ENCODE results near the gene ZNF223.

ZNF223 gene

DNA sequence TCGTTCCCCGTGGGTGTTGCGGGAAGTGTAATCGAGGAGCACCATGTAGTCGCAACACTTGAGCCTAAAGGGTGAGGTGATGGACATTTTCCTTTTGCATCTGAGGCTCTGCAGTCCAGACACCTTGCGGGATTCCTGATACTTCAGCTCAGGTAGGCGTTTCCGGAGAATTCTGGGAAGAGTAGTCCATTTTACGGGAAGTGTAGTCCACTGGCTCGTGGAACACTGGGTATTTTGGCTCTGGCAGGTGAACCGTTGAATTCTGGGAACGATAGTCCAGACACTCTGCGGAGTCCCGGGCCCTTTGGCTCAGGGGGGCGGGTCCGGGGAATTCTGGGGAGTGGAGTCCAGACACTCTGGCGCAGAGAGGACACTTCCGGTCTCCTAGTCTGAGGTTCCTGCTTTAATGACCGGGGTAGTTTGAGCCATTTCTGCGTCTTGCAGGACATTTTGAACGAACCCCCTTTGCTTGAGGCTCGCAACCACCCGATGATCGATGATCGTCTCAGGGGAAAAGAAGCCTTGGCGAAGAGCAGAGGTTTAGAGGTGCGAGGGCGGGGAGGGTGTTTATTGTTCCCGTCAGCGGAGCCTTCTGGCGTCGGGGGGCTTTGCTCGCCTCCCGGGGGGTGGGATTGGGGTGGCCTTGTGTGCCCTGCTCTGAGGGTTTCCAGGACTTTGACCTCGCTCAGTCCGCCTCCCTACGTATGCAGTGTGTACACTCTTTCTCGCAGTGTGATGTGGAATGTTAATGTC lies at the start of gene ZNF223:
Gene ZNF223 (plus strand): TSS at position 387 of the 753 bp plus-strand sequence. CDS start 3,141 bp downstream, outside the sequence.
- peak; percentile 63 to 70 for DNase-seq

DNA sequence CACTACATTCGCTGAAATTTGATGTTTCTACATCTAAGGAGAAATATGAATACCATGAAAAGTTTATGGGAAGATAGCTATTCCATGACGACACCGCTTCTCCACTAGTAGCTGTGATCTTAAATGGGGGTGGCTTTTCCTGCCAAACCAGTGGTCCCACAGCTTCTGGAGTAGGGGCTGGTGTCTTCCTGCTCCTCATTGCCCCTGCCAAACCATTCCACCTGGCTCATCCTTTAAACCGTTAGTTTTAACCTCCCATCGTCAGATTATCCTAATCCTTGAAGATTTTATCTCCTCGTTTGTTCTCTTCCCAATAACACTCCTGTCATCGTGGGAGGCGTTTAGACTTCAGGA lies 49.6 kb upstream of the ZNF223 start:
- DNase-seq: no peak

DNA sequence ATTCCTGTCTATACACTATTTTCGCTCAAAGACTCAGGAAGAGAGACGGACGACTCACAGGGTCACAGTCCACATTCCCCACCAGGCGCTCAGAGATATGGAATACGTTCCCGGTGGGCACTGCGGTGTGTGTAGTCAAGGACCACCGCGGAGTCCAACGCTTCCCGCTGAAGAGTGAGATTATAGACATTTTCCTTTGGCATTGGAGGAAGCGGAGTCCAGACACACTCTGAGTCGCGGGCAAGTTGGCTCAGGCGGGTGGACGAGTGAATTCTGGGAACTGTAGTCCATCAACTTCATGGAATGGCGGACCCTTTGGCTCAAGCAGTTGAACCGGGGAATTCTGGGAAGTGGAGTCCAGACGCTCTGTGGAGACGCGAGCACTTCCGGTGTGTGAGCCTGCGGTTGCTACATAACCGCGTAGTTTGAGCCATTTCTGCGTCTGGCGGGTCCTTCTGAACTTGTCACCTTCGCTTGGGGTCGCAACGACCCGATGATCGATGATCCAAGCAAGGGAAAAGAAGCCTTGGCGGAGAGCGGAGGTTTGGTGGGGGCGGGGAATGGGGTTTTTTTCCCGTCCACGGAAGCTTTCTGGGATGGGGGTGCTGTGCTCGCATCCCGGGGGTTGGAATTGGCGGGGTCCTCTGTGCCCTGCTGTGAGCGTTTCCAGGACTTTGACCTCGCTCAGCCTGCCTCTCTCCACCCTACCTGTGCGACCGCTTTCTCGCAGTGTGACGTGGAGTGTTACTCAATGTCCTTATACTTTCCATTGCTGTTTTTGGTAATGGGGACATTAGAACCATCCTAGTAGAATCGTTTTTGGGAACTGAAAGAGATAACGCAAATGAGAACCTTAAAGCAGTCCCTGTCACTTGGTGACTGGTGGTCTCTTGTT lies 49.0 kb upstream of the ZNF223 start, which contains the start of gene ZNF230:
Gene ZNF230 (plus strand): TSS at position 392 of the 895 bp plus-strand sequence. CDS start 4,122 bp downstream, outside the sequence.
- DNase-seq: peak; percentile 68 to 85

DNA sequence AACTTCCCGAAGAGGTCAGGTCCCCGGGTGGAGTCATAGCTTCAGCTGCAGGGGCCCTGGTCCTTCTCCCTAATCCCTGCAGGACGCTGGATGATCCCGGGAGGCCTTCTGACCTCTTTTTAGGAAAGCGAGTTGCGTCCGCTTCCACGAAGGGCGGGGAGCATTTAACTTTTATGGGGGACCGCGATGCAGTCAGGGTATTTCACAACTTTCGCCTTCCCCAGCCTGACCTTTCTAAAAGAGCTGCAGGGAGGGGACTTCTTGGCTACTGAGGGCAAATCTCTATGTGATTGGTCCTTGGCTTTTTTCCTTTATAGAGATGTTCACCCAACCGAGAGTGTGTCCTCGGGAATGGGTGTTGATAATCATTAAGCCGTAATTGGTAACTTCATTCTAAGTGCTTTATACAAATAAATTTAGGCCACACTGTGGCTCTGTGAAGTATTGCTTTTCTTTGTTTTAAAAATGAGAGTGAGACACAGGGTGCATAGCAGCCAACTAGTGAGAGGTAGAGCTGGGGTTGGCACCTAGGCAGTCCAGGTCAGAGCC lies 48.3 kb upstream of the ZNF223 start:
- no peak for DNase-seq

DNA sequence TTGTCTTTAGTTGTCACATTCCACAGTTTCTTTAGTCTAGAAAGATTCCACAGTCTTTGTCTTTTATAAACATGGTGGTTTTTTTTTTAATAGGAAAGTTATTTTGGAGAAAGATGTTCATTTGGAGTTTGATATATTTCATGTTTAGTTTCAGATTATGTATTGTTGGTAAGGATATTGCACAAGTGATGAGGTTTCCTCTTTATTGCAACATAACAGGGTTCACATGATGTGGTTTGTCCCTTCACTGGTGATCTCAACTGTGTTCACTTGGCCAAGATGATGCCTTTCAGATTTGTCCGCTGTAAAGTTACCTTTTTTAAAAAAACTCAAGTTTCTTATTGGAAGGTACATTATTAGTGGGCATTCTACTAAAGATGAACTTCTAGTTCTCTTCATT lies 45.9 kb upstream of the ZNF223 start:
- DNase-seq: no peak

DNA sequence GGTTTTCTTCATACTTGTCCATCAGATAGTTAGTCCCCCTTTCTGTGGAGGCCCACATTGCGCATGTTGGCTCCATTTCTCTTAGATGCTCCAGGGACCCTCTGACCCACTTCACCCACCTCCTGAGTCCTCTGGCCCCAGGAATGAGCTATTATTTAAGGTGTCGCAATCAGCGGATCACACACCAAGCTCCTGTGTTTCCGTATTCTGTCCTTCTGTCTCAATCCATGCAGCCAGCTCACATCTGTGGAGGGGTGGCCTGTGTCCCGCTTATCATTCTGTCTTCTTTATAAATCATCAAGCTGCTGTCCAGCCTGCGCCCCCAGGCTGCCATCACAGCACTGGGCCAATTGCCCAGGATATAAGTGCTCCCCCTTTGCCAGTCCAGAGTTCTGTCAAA lies 44.4 kb upstream of the ZNF223 start:
- DNase-seq: no peak

DNA sequence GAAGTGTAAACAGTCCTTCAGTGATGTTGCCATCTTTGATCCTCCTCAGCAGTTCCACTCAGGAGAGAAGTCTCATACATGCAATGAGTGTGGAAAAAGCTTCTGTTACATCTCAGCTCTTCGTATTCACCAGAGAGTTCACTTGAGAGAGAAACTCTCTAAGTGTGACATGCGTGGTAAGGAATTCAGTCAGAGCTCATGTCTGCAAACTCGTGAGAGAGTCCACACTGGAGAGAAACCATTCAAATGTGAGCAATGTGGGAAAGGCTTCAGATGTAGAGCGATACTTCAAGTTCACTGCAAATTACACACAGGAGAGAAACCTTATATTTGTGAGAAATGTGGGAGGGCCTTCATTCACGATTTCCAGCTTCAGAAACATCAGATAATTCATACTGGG lies 41.4 kb upstream of the ZNF223 start:
- DNase-seq: no peak

DNA sequence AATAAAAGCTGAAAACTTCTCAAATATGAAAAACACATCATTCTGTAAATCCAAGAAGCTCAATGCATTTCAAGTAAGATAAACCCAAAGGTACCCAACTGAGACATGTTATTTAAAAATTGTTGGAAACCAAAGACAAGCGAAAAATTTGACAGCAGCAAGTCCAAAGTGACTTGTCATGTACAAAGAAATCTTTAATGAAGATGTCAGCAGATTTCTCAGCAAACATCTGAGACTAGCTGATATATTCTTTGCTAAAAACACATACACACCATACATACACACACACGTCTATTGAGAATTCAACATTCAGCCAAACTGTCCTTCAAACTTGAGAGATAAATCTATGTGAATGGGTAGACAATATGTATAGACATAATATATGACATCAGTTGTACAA lies 32.3 kb upstream of the ZNF223 start:
- DNase-seq: no peak

DNA sequence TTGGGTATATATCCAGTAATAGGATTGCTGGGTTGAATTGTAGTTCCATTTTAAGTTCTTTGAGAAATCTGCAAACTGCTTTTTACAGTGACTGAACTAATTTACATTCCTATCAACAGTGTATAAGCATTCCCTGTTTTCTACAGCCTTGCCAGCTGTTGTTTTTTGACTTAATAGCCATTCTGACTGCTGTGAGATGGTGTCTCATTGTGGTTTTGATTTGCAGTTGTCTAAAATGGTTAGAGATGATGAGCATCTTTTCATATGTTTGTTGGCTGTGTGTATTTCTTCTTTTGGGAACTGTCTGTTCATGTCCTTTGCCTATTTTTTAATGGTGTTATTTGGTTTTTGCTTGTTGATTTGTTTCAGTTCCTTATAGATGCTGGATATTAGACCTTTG lies 30.6 kb upstream of the ZNF223 start:
- DNase-seq: no peak

DNA sequence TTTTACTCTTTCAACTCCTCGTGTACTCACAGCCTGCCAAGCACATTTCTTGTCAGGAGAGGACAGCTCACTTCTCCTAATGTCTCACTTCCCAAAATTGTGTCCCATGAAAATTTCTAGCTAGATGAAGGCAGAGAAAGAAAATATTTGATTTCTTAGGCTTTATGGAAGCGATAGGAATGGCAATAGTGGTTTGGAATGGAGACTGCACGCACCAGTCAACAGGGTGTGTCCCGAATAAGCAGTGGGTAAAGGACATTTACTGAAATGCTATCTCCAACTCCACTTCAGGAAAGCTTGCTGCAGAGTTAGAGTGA lies 27.0 kb upstream of the ZNF223 start:
- no peak for DNase-seq

DNA sequence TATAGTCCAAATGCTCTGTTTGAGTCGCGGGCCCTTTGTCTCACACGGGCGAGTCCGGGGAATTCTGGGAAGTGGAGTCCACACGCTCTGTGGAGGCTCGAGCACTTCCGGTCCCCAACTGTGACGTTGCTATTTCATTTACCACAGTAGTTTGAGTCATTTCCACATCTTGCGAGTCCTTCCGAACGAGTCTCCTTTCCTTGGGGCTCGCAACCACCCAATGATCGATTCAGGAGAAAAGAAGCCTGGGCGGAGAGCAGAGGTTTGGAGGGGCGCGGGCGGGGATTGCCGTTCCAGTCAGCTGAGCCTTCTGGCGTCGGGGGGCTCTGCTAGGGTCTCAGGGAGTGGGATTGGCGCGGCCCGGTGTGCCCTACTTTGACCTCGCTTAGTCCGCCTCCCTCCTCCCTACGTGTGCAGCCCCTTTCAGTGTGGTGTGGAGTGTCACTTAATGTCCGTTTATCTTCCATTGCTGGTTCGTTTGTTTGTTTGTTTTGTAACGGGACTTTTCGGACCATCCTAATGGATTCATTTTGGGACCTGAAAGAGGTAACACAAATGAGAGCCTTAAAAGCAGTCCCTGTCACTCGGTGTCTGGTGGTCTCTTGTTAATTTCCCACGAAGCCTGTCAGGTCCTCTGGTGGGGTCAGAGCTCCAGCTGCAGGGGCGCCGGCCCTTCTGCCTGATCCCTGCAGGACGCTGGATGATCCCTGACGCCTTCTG lies 26.5 kb upstream of the ZNF223 start, which contains the start of gene ZNF222:
Gene ZNF222 (plus strand): TSS at position 163 of the 720 bp plus-strand sequence. CDS start 58 bp downstream, at position 221.
- DNase-seq: peak; percentile 64 to 77

DNA sequence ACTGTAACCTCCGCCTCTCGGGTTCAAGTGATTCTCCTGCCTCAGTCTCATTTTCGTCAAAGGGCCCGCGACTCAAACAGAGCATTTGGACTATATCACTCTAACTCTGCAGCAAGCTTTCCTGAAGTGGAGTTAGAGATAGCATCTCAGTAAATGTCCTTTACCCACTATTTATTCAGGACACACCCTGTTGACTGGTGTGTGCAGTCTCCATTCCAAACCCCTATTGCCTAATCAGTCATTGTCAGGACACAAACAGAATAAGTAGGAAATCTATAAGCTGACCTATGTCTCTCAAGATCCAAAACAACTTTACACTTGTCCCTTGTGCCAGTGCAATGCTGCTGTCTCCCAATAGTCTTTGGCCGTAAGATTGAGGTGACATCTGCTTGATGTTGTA lies 25.2 kb upstream of the ZNF223 start:
- no peak for DNase-seq

DNA sequence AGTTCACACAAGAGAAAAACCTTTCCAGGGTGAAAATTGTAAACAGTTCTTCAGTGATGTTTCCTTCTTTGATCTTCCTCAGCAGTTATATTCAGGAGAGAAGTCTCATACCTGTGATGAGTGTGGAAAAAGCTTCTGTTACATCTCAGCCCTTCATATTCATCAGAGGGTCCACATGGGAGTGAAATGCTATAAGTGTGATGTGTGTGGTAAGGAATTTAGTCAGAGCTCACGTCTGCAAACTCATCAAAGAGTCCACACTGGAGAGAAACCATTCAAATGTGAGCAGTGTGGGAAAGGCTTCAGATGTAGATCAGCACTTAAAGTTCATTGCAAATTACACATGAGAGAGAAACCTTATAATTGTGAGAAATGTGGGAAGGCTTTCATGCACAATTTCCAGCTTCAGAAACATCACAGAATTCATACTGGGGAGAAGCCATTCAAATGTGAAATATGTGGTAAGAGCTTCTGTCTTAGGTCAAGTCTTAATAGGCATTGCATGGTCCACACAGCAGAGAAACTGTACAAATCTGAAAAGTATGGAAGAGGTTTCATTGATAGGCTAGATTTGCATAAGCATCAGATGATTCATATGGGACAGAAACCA lies 19.7 kb upstream of the ZNF223 start:
- DNase-seq: no peak

DNA sequence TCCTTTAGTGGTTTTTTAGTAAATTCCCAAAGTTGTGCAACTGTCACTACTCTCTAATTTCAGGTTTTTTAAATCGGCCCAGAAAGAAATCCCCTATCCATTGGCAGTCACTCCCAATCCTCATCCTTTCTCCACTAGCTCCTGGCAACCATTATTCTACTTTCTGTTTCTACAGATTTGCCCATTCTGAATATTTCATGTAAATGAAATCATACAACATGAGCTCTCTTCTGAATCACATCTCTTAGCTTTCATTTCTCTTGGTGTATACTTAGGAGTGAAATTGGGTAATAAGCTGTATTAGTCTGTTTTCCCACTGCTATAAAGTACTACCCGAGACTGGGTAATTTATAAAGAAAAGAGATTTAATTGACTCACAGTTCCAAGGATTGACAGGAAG lies 9.7 kb upstream of the ZNF223 start:
- no peak for DNase-seq

DNA sequence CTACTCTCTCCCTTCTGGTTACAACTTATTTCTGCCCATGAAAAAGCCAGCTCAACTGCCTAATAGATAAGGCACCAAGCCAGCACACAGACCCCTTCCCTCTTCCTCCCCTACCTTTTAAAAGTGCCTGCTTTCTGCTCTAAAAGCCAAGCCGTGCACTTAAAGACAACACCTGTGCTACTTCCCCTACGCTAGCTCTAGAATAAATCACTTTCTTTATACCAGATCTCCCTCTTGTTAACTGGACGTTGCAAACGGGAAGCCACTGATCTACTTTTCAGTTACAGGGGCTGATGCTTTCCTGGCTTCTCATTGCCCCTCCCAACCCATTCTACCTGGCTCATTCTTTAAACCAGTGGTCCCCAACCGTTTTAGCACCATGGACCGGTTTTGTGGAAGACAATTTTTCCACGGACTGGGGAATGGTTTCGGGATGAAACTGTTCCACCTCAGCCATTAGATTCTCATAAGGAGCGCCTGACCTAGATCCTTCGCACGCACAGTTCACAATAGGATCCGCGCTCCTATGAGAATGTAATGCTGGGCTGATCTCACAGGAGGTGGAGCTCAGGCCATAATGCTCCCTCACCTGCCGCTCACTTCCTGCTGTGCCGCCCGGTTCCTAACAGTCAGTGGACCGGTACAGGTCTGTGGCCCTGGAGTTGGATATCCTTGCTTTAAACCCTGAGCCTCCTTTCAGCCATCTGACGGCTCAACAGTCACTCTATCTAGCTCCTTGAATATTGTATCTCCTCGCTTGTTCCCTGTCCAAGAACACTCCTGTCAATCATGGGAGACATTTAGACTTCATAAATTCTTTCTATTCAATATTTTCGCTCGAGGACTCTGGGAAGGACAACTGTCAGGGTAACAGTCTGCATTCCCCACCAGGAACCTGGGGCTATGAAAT lies 841 bp upstream of the ZNF223 start:
- peak; percentile 9 to 13 for DNase-seq

DNA sequence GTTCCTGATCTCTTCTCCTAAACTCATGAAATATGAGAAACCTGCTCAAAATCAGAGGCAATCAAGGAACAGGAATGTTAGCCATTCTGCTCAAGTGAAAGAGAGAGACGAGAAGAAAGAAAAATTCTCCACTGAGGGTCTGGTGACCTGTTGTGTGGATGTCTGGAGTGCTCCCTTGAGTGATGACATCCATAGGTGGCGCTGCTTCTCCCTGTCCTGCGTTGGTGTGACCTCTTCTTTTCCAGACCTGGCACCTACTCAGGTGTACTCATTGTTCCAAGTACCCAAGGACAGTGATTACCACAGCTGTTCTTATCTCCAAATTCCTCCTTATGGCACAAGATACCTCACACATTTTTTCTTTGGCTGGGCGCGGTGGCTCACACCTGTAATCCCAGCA lies 4.0 kb downstream of the ZNF223 start:
- no peak for DNase-seq

DNA sequence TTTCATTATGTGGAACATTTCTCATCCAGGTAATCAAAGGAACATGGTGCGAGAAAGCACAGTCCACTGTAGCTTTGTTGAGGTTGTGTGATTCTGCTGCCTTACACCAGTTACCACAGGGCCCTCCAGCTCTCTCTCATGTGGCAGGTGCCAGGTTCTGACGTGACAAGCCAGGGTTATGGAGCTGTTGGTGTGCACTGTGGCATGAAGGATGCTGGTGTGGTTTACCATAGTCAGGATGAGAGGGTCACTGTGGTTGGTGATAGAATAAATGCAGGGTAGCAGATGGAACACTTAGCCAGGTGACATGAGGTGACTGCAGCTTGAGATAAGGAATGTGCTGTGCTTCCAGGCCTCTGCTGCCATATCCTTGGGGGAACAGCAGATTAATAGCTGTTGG lies 7.4 kb downstream of the ZNF223 start:
- no peak for DNase-seq

DNA sequence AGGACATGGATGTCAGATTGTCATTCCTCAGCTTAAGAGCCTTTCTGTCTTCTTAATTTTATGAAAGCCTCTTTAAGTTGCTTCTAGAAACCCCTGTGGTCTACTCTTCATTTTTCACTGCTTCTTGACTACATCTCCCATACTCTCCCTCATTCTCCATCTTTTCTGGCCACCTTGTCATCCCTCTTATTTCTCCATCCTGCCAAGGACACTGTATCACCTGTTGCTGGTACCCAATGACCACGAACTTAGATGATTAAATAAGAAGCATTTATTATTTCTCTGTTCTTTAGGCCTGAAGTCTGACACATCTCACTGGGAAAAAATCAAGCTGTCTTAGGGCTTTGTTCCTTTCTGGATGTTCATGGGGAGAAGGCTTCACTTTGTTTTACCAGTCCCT lies 9.2 kb downstream of the ZNF223 start:
- DNase-seq: no peak

DNA sequence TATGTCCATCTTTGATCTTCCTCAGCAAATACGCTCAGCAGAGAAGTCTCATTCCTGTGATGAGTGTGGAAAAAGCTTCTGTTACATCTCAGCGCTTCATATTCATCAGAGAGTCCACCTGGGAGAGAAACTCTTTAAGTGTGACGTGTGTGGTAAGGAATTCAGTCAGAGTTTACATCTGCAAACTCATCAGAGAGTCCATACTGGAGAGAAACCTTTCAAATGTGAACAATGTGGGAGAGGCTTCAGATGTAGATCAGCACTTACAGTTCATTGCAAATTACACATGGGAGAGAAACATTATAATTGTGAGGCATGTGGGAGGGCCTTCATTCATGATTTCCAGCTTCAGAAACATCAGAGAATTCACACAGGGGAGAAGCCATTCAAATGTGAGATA lies 14.5 kb downstream of the ZNF223 start:
- no peak for DNase-seq

DNA sequence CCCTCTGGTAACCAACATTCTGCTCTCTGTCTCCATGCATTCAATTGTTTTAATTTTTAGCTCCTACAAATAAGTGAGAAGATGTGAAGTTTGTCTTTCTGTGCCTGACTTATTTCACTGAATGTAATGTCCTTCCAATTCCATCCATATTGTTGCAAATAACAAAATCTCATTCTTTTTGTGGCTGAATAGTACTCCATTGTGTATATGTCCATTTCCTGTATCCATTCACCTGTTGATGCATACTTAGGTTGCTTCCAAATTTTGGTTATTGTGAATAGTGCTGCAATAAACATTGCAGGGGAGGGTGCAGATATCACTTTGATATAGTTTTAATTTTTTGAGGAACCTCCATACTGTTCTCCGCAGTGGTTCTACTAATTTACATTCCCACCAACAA lies 17.6 kb downstream of the ZNF223 start:
- DNase-seq: no peak

DNA sequence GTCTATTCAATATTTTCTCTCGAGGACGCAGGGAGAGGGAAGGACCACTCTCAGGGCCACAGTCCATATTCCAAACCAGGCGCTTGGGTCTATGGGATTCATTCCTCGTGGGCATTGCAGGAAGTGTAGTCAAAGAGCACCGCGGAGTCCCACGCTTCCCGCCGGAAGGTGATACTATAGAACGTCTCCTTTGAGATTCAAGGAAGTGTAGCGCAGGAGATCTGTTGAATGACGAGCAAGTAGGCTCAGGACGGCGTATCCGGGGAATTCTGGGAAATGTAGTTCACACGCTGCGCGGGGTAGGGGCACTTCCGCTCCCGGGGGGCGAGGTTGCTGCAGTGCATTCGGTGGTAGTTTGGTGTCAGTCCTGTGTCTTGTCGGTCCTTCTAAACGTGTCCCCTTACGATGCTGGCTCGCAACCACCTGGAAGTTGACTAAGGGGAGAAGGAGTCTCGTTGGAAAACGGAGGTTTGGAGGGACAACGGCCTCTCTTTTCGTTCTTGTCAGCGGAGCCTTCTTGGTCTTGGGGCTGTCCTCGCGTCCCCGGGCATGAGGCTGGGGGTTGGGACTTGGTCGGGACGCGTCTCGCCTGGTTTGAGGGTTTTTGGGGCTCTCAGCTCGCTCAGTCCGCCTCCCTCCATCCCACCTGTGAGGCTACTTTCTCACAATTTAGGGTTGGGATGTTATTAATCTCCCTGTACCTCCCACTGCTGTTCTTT lies 20.1 kb downstream of the ZNF223 start, which contains the start of gene ZNF284:
Gene ZNF284 (plus strand): TSS at position 336 of the 719 bp plus-strand sequence. CDS start 4,231 bp downstream, outside the sequence.
- peak; percentile 72 to 87 for DNase-seq

Measured in stimulated activated CD4-positive, alpha-beta T cell treated with anti-CD3 and anti-CD28 coated beads, Interleukin-4, amount 100 ng/mL, for 4 hours (primary cell).